Transverse colon (tissue), 4 donors: ENCODE results near the gene KRT34.

Source experiments
- POLR2AphosphoS5 ChIP-seq, 3 donors: sonication (generic); formaldehyde crosslinking; IDR thresholded peaks; one replicate each; pipeline ENCODE4 v1.6.1; 2016; ENCODE audit warnings: antibody characterized with exemption in 3 of 3
- TF ChIP-seq, protein P1 (sequence below), 5 experiments: fragments of 200-600 bp in 3 of 5; fragments of 450-650 bp in 2 of 5; sonication (generic) in 3 of 5; IDR thresholded peaks; 1 replicate in 2 of 5; 2 replicates in 3 of 5; pipeline ENCODE4 v1.5.1; 2016 to 2017; ENCODE audit warnings: antibody characterized with exemption in 5 of 5, inconsistent platforms in 3 of 5, mild to moderate bottlenecking in 2 of 5, moderate library complexity in 1 of 5

DNA sequence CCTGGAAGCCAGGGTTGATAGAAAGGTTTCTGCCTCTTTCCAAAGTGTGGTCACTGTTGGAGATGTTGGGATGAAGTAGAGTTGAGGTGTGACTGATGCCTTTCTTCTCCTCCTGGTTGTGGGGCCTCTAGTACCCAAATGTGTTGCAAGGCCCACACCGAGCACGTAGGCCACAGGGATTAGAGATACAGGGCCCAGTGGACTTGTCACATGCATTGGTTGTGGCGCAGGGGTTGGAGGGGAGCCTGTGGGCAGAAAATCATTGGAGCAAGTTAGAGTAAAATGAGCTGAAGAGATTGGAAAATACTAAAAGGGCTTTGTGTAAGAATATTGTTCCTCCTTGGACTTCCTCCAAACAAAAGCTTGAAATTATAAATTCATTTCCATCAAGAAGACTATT, 36.1 kb downstream of the KRT34 start:
- TF ChIP-seq, protein P1, sequence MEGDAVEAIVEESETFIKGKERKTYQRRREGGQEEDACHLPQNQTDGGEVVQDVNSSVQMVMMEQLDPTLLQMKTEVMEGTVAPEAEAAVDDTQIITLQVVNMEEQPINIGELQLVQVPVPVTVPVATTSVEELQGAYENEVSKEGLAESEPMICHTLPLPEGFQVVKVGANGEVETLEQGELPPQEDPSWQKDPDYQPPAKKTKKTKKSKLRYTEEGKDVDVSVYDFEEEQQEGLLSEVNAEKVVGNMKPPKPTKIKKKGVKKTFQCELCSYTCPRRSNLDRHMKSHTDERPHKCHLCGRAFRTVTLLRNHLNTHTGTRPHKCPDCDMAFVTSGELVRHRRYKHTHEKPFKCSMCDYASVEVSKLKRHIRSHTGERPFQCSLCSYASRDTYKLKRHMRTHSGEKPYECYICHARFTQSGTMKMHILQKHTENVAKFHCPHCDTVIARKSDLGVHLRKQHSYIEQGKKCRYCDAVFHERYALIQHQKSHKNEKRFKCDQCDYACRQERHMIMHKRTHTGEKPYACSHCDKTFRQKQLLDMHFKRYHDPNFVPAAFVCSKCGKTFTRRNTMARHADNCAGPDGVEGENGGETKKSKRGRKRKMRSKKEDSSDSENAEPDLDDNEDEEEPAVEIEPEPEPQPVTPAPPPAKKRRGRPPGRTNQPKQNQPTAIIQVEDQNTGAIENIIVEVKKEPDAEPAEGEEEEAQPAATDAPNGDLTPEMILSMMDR (IDR thresholded peaks at IDR 0.05): no peak
- no peak for TF ChIP-seq POLR2AphosphoS5 (IDR thresholded peaks at IDR 0.05)
